Activated T-helper 2 cell treated with anti-CD3 and anti-CD28 coated beads, Interferon-gamma antibody, Interleukin-2, Interleukin-4, amounts not matched to agents 10 μg/mL and 5 μg/mL and 100 μg/mL, durations not matched to agents 14 hours and 24 hours and 36 hours (primary cell): ENCODE results near the gene LGALS3. TPM values are rescaled to one million over a fixed set of nuclear protein-coding genes. Genes with fewer than 3 reads are reported as not detected.
A peak's percentile ranks its signal among the peaks of the same experiment; 100 is the strongest.

Source experiments
- DNase-seq: peaks from one replicate; pipeline ENCODE4 v3.0.0; 2021; ENCODE audit warnings: low spot score
- H3K27ac Mint-ChIP-seq: one replicate; pipeline ENCODE4 v1.8.0; 2021; ENCODE audit warnings: mixed read lengths
- H3K27me3 Mint-ChIP-seq: one replicate; pipeline ENCODE4 v1.8.0; 2021; ENCODE audit warnings: low read depth, mixed read lengths
- H3K36me3 Mint-ChIP-seq: one replicate; pipeline ENCODE4 v1.8.0; 2021; ENCODE audit warnings: low read depth, mixed read lengths
- H3K4me1 Mint-ChIP-seq: one replicate; pipeline ENCODE4 v1.8.0; 2021; ENCODE audit warnings: low read depth, mixed read lengths
- H3K4me3 Mint-ChIP-seq: one replicate; pipeline ENCODE4 v1.8.0; 2021; ENCODE audit warnings: low read depth, mild to moderate bottlenecking, moderate library complexity, mixed read lengths
- H3K9me3 Mint-ChIP-seq: one replicate; pipeline ENCODE4 v1.8.0; 2021; ENCODE audit warnings: mixed read lengths
- intact Hi-C: fragments of 100-400 bp; cut with micrococcal nuclease; formaldehyde crosslinking; loops from one replicate; pipeline ENCODE4 v1.15.1; 2023
- total RNA-seq: library from RNA; stranded (reverse); gene quantifications from 2 replicates; pipeline ENCODE4 v1.2.3, GENCODE V29; 2022

Gene LGALS3
- total RNA-seq, 1 donor from 2014 or later = 14.8 TPM

GRCh38 chr14:55141825-55142224 lies 12.8 kb downstream of the LGALS3 start:
- DNase-seq = no peak
- Mint-ChIP-seq H3K27ac (no peak overlapping the region), H3K36me3 (peaks cover 55% of the 10 kb centered on the region), H3K9me3 (no peaks in the 10 kb centered on the region), H3K4me3 (no peak overlapping the region), H3K4me1 (peaks cover 13% of the 10 kb centered on the region), H3K27me3 (no peaks in the 10 kb centered on the region)
- intact Hi-C loops = no loop called here

- Mint-ChIP-seq H3K27me3 (no peaks in the 10 kb centered on the region), H3K4me1 (peaks cover 13% of the 10 kb centered on the region)
- intact Hi-C loops = no loop called here
Observed at GRCh38 chr14:55142466-55142865, 13.4 kb downstream of the LGALS3 start.

GRCh38 chr14:55146425-55146824 lies 17.4 kb downstream of the LGALS3 start:
- no peak for DNase-seq
- H3K27ac Mint-ChIP-seq = no peak overlapping the region
- H3K4me3 Mint-ChIP-seq = no peak overlapping the region
- no peaks in the 10 kb centered on the region for H3K9me3 Mint-ChIP-seq
- intact Hi-C loops = no loop called here
- H3K4me1 Mint-ChIP-seq = peaks cover 12% of the 10 kb centered on the region
- no peaks in the 10 kb centered on the region for H3K27me3 Mint-ChIP-seq
- H3K36me3 Mint-ChIP-seq = peaks cover 56% of the 10 kb centered on the region

More at GRCh38 chr14:55142466-55142865, 13.4 kb downstream of the LGALS3 start:
- no peak overlapping the region for H3K27ac Mint-ChIP-seq
- H3K4me3 Mint-ChIP-seq = no peak overlapping the region
- peaks cover 57% of the 10 kb centered on the region for H3K36me3 Mint-ChIP-seq
- no peak for DNase-seq
- H3K9me3 Mint-ChIP-seq = no peaks in the 10 kb centered on the region

- Mint-ChIP-seq H3K36me3 (peaks cover 60% of the 10 kb centered on the region), H3K9me3 (no peaks in the 10 kb centered on the region), H3K27me3 (no peaks in the 10 kb centered on the region), H3K4me3 (no peak overlapping the region), H3K27ac (no peak overlapping the region), H3K4me1 (peaks cover 2% of the 10 kb centered on the region)
- DNase-seq = no peak
- intact Hi-C loops = no loop called here
Observed at GRCh38 chr14:55151601-55152000, 22.5 kb downstream of the LGALS3 start.

GRCh38 chr14:55152052-55152753 lies 23.2 kb downstream of the LGALS3 start:
- no peaks in the 10 kb centered on the region for H3K27me3 Mint-ChIP-seq
- H3K27ac Mint-ChIP-seq = no peak overlapping the region
- H3K4me3 Mint-ChIP-seq = no peak overlapping the region
- H3K36me3 Mint-ChIP-seq = peaks cover 60% of the 10 kb centered on the region
- intact Hi-C loops = no loop called here
- no peaks in the 10 kb centered on the region for H3K9me3 Mint-ChIP-seq
- H3K4me1 Mint-ChIP-seq = peaks cover 8% of the 10 kb centered on the region
- DNase-seq = no peak

- no peaks in the 10 kb centered on the region for H3K27me3 Mint-ChIP-seq
- intact Hi-C loops = no loop called here
- H3K27ac Mint-ChIP-seq = no peak overlapping the region
- H3K4me1 Mint-ChIP-seq = peaks cover 14% of the 10 kb centered on the region
- H3K4me3 Mint-ChIP-seq = no peak overlapping the region
- no peaks in the 10 kb centered on the region for H3K9me3 Mint-ChIP-seq
- peaks cover 66% of the 10 kb centered on the region for H3K36me3 Mint-ChIP-seq
- DNase-seq = no peak
Observed at GRCh38 chr14:55153951-55154350, 24.9 kb downstream of the LGALS3 start.

GRCh38 chr14:55157080-55157479 lies 28.0 kb downstream of the LGALS3 start:
- no peak overlapping the region for H3K27ac Mint-ChIP-seq
- peaks cover 62% of the 10 kb centered on the region for H3K36me3 Mint-ChIP-seq

GRCh38 chr14:55158412-55158811 lies 29.4 kb downstream of the LGALS3 start:
- no peaks in the 10 kb centered on the region for H3K9me3 Mint-ChIP-seq
- no peak overlapping the region for H3K27ac Mint-ChIP-seq
- no peak overlapping the region for H3K4me3 Mint-ChIP-seq
- H3K36me3 Mint-ChIP-seq = peaks cover 65% of the 10 kb centered on the region
- H3K4me1 Mint-ChIP-seq = peaks cover 20% of the 10 kb centered on the region
- intact Hi-C loops = no loop called here
- no peak for DNase-seq
- H3K27me3 Mint-ChIP-seq = no peaks in the 10 kb centered on the region

More at GRCh38 chr14:55157080-55157479, 28.0 kb downstream of the LGALS3 start:
- intact Hi-C loops = no loop called here
- peaks cover 20% of the 10 kb centered on the region for H3K4me1 Mint-ChIP-seq
- no peaks in the 10 kb centered on the region for H3K27me3 Mint-ChIP-seq
- H3K9me3 Mint-ChIP-seq = no peaks in the 10 kb centered on the region
- no peak overlapping the region for H3K4me3 Mint-ChIP-seq
- DNase-seq = no peak

- H3K36me3 Mint-ChIP-seq = peaks cover 62% of the 10 kb centered on the region
Observed at GRCh38 chr14:55160989-55161388, 31.9 kb downstream of the LGALS3 start.

GRCh38 chr14:55170526-55170925 lies 41.5 kb downstream of the LGALS3 start:
- H3K27ac Mint-ChIP-seq = no peak overlapping the region
- no peak overlapping the region for H3K4me3 Mint-ChIP-seq
- H3K4me1 Mint-ChIP-seq = no peaks in the 10 kb centered on the region
- H3K9me3 Mint-ChIP-seq = no peaks in the 10 kb centered on the region
- intact Hi-C loops = no loop called here
- H3K36me3 Mint-ChIP-seq = peaks cover 58% of the 10 kb centered on the region
- no peak for DNase-seq
- H3K27me3 Mint-ChIP-seq = no peaks in the 10 kb centered on the region

More at GRCh38 chr14:55160989-55161388, 31.9 kb downstream of the LGALS3 start:
- intact Hi-C loops = loop anchor here (1.0 kb wide), 1 partner anchor 72 kb away; no protein-coding TSS in a partner anchor
- Mint-ChIP-seq H3K4me3 (no peak overlapping the region), H3K27me3 (no peaks in the 10 kb centered on the region), H3K4me1 (peaks cover 24% of the 10 kb centered on the region), H3K27ac (no peak overlapping the region), H3K9me3 (no peaks in the 10 kb centered on the region)
- no peak for DNase-seq

- no peak for DNase-seq
- H3K27me3 Mint-ChIP-seq = no peaks in the 10 kb centered on the region
- no peak overlapping the region for H3K27ac Mint-ChIP-seq
- intact Hi-C loops = no loop called here
- no peaks in the 10 kb centered on the region for H3K9me3 Mint-ChIP-seq
- H3K4me1 Mint-ChIP-seq = peaks cover 7% of the 10 kb centered on the region
- H3K4me3 Mint-ChIP-seq = no peak overlapping the region
- H3K36me3 Mint-ChIP-seq = peaks cover 68% of the 10 kb centered on the region
Observed at GRCh38 chr14:55180006-55180405, 51.0 kb downstream of the LGALS3 start.

GRCh38 chr14:55180434-55180833 lies 51.4 kb downstream of the LGALS3 start:
- peaks cover 7% of the 10 kb centered on the region for H3K4me1 Mint-ChIP-seq

GRCh38 chr14:55188686-55189295 lies 59.7 kb downstream of the LGALS3 start:
- intact Hi-C loops = no loop called here
- Mint-ChIP-seq H3K27ac (no peak overlapping the region), H3K4me3 (peak overlapping the region; percentile 95), H3K27me3 (no peaks in the 10 kb centered on the region), H3K9me3 (no peaks in the 10 kb centered on the region), H3K36me3 (peaks cover 32% of the 10 kb centered on the region), H3K4me1 (peaks cover 36% of the 10 kb centered on the region)
- DNase-seq = no peak

More at GRCh38 chr14:55180434-55180833, 51.4 kb downstream of the LGALS3 start:
- no peaks in the 10 kb centered on the region for H3K27me3 Mint-ChIP-seq
- DNase-seq = no peak
- H3K9me3 Mint-ChIP-seq = no peaks in the 10 kb centered on the region
- no peak overlapping the region for H3K27ac Mint-ChIP-seq
- H3K4me3 Mint-ChIP-seq = no peak overlapping the region
- intact Hi-C loops = no loop called here
- peaks cover 67% of the 10 kb centered on the region for H3K36me3 Mint-ChIP-seq
